GM23338 (cell line): ENCODE results near the gene SRCAP. TPM values are rescaled to one million over a fixed set of nuclear protein-coding genes. Genes with fewer than 3 reads are reported as not detected.

Source experiments
- ATAC-seq: fragments of 200-7000 bp; cut with Tn5 transposase; 3 replicates; pipeline ENCODE4 v1.9.1; 2020
- DNase-seq: peaks from one replicate; pipeline ENCODE4 v3.0.0-alpha.2; 2015; ENCODE audit warnings: low spot score
- H2AFZ ChIP-seq: fragments of 200-600 bp; sonication (generic); 2 replicates; pipeline ENCODE4 v1.8.0; 2016; ENCODE audit warnings: antibody characterized with exemption, mild to moderate bottlenecking, moderate library complexity
- H3F3A ChIP-seq: fragments of 200-600 bp; sonication (generic); replicated peaks from 2 replicates; pipeline ENCODE4 v1.8.0; 2017; ENCODE audit warnings: antibody characterized with exemption, mixed run types, low read depth
- H3K27ac ChIP-seq: fragments of 200-600 bp; sonication (generic); 2 replicates; pipeline ENCODE4 v1.6.1; 2016; ENCODE audit warnings: low read depth
- H3K27me3 ChIP-seq: fragments of 200-600 bp; sonication (generic); 2 replicates; pipeline ENCODE4 v1.8.0; 2016; ENCODE audit warnings: mild to moderate bottlenecking, mixed run types, moderate library complexity; ENCODE audit not compliant: insufficient read depth
- H3K36me3 ChIP-seq: fragments of 200-600 bp; sonication (generic); 2 replicates; pipeline ENCODE4 v1.8.0; 2016; ENCODE audit warnings: mild to moderate bottlenecking; ENCODE audit not compliant: insufficient read depth
- H3K4me1 ChIP-seq: fragments of 200-600 bp; sonication (generic); 2 replicates; pipeline ENCODE4 v1.8.0; 2016; ENCODE audit warnings: mild to moderate bottlenecking, moderate library complexity; ENCODE audit not compliant: insufficient read depth
- H3K4me2 ChIP-seq: fragments of 200-600 bp; sonication (generic); 2 replicates; pipeline ENCODE4 v1.7.1; 2017; ENCODE audit warnings: mixed run types
- H3K4me3 ChIP-seq: fragments of 200-600 bp; sonication (generic); 2 replicates; pipeline ENCODE4 v1.6.1; 2016; ENCODE audit warnings: mixed run types
- H3K79me2 ChIP-seq: fragments of 200-600 bp; sonication (generic); replicated peaks from 2 replicates; pipeline ENCODE4 v1.8.0; 2017; ENCODE audit warnings: mild to moderate bottlenecking; ENCODE audit not compliant: insufficient read depth
- H3K9me2 ChIP-seq: fragments of 200-600 bp; sonication (generic); 2 replicates; pipeline ENCODE4 v1.8.0; 2017; ENCODE audit not compliant: insufficient read depth
- H4K20me1 ChIP-seq: fragments of 200-600 bp; sonication (generic); replicated peaks from 2 replicates; pipeline ENCODE4 v1.8.0; 2017; ENCODE audit warnings: mild to moderate bottlenecking; ENCODE audit not compliant: insufficient read depth
- H3K27ac Mint-ChIP-seq: 2 replicates; pipeline ENCODE4 v1.8.0; 2020; ENCODE audit warnings: inconsistent platforms, mild to moderate bottlenecking, moderate library complexity, mixed read lengths
- H3K27me3 Mint-ChIP-seq: 3 replicates; pipeline ENCODE4 v1.8.0; 2022; ENCODE audit warnings: low read depth, mild to moderate bottlenecking, moderate library complexity, mixed read lengths, inconsistent platforms; ENCODE audit not compliant: insufficient read depth, poor library complexity
- H3K36me3 Mint-ChIP-seq: 3 replicates; pipeline ENCODE4 v1.8.0; 2021; ENCODE audit warnings: low read depth, mild to moderate bottlenecking, inconsistent platforms, moderate library complexity, mixed read lengths
- H3K4me1 Mint-ChIP-seq: 3 replicates; pipeline ENCODE4 v1.8.0; 2020; ENCODE audit warnings: mild to moderate bottlenecking, inconsistent platforms, mixed read lengths
- H3K4me3 Mint-ChIP-seq: 3 replicates; pipeline ENCODE4 v1.8.0; 2021; ENCODE audit warnings: moderate library complexity, mild to moderate bottlenecking, inconsistent platforms, mixed read lengths
- H3K9me3 Mint-ChIP-seq: 3 replicates; pipeline ENCODE4 v1.8.0; 2020; ENCODE audit warnings: moderate library complexity, mild to moderate bottlenecking, inconsistent platforms, mixed read lengths
- CREB1 ChIP-seq: fragments of 250-450 bp; sonication (Bioruptor Pico); IDR thresholded peaks from 2 replicates; pipeline ENCODE4 v1.5.0; 2020; ENCODE audit warnings: low read depth, mild to moderate bottlenecking, moderate library complexity
- CTCF ChIP-seq, 2 experiments: fragments of 200-600 bp in 1 of 2; sonication (generic) in 1 of 2; conservative IDR thresholded peaks; 2 replicates each; pipeline versions ENCODE4 v1.5.1 to v1.6.1; 2016 to 2017; ENCODE audit warnings: antibody characterized with exemption in 2 of 2, low read depth in 2 of 2, mild to moderate bottlenecking in 2 of 2, moderate library complexity in 1 of 2
- ETS1 ChIP-seq: IDR thresholded peaks from 2 replicates; pipeline ENCODE4 v1.6.1; 2016; ENCODE audit warnings: antibody characterized with exemption
- EZH2 ChIP-seq: fragments of 200-600 bp; sonication (generic); IDR thresholded peaks from one replicate; pipeline ENCODE4 v1.8.0; 2017; ENCODE audit warnings: antibody characterized with exemption, mild to moderate bottlenecking, low read depth; ENCODE audit not compliant: unreplicated experiment
- EZH2phosphoT487 ChIP-seq: fragments of 200-600 bp; sonication (generic); IDR thresholded peaks from one replicate; pipeline ENCODE4 v1.8.1; 2018; ENCODE audit warnings: antibody characterized with exemption; ENCODE audit not compliant: unreplicated experiment
- JUNB ChIP-seq: IDR thresholded peaks from one replicate; pipeline ENCODE4 v1.6.1; 2016; ENCODE audit warnings: antibody characterized with exemption; ENCODE audit not compliant: unreplicated experiment
- NANOG ChIP-seq: IDR thresholded peaks from 2 replicates; pipeline ENCODE4 v1.6.1; 2016; ENCODE audit warnings: antibody characterized with exemption, borderline replicate concordance
- POLR2AphosphoS5 ChIP-seq: IDR thresholded peaks from 2 replicates; pipeline ENCODE4 v1.6.1; 2016; ENCODE audit warnings: antibody characterized with exemption, low read depth
- REST ChIP-seq: IDR thresholded peaks from one replicate; pipeline ENCODE4 v1.6.1; 2018; ENCODE audit warnings: antibody characterized with exemption; ENCODE audit not compliant: unreplicated experiment
- STAT1 ChIP-seq: IDR thresholded peaks from one replicate; pipeline ENCODE4 v1.6.1; 2016; ENCODE audit warnings: antibody characterized with exemption; ENCODE audit not compliant: unreplicated experiment
- ZNF114 ChIP-seq: fragments of 250-450 bp; sonication (Bioruptor Pico); IDR thresholded peaks from 2 replicates; pipeline ENCODE4 v1.5.0; 2020; ENCODE audit warnings: mild to moderate bottlenecking, moderate library complexity
- ZNF331 ChIP-seq: fragments of 250-450 bp; sonication (Bioruptor Pico); IDR thresholded peaks from 2 replicates; pipeline ENCODE4 v1.5.0; 2020; ENCODE audit warnings: low read depth, mild to moderate bottlenecking, moderate library complexity
- ZNF462 ChIP-seq: fragments of 250-450 bp; sonication (Bioruptor Pico); IDR thresholded peaks from 2 replicates; pipeline ENCODE4 v1.5.0; 2020; ENCODE audit warnings: mild to moderate bottlenecking, moderate library complexity
- polyA plus RNA-seq: library from polyadenylated mRNA; unstranded; fragments of >200 nt; fragmentation: Nextera tagmentation; extraction: Ambion mirVana; gene quantifications from 2 replicates; pipeline ENCODE4 v1.2.1, GENCODE V29; 2016
- total RNA-seq: library from RNA; depleted of rRNA; stranded (reverse); fragments of >200 nt; shearing (Covaris generic); gene quantifications from 2 replicates; pipeline ENCODE4 v1.2.3, GENCODE V29; 2014

The SRCAP gene
- total and polyA plus RNA-seq, 2 experiments from 2014 or later: 15.3 to 38.4 TPM

- TF ChIP-seq REST (no peak), CTCF (conservative IDR thresholded peaks at IDR 0.05; ENCODE audit: low read depth in 2 of 2) (no peak), JUNB (no peak), POLR2AphosphoS5 (no peak), CREB1 (CRISPR knock-in tag) (no peak), ZNF114 (CRISPR knock-in tag) (no peak), ZNF462 (CRISPR knock-in tag) (no peak), STAT1 (no peak), NANOG (no peak), EZH2phosphoT487 (no peak), ZNF331 (CRISPR knock-in tag) (no peak), ETS1 (no peak), EZH2 (no peak)
- Mint-ChIP-seq H3K36me3 (peaks cover 29% of the 10 kb centered on the region), H3K4me1 (no peaks in the 10 kb centered on the region), H3K27me3 (peaks cover 68% of the 10 kb centered on the region), H3K9me3 (no peaks in the 10 kb centered on the region), H3K27ac (no peak overlapping the region), H3K4me3 (no peak overlapping the region)
- Histone ChIP-seq H3K4me3 (no peak overlapping the region), H3K4me2 (no peak overlapping the region), H3K36me3 (no peaks in the 10 kb centered on the region), H2AFZ (no peak overlapping the region), H3K9me2 (no peaks in the 10 kb centered on the region), H3K27me3 (peaks cover 85% of the 10 kb centered on the region), H3K4me1 (no peaks in the 10 kb centered on the region), H4K20me1 (peaks cover 25% of the 10 kb centered on the region), H3F3A (no peaks in the 10 kb centered on the region), H3K79me2 (no peaks in the 10 kb centered on the region), H3K27ac (no peak overlapping the region)
- DNase-seq (no peak), ATAC-seq (no peak)
Observed at GRCh38 chr16:30667361-30667905, 31.5 kb upstream of the SRCAP start.
